Neural progenitor cell (in vitro differentiated cells): Measurements from ENCODE around the gene VWA8.

Source experiments
- EZH2 ChIP-seq: fragments of 200-600 bp; sonication (generic); IDR thresholded peaks from 2 replicates; pipeline ENCODE4 v1.6.1; 2017; ENCODE audit warnings: antibody characterized with exemption, mild to moderate bottlenecking, moderate library complexity
- EZH2phosphoT487 ChIP-seq: fragments of 200-600 bp; sonication (generic); IDR thresholded peaks from 2 replicates; pipeline ENCODE4 v1.6.1; 2017; ENCODE audit warnings: antibody characterized with exemption
- TF ChIP-seq, protein P1 (sequence below): fragments of 200-600 bp; sonication (generic); IDR thresholded peaks from 2 replicates; pipeline ENCODE4 v1.5.1; 2017; ENCODE audit warnings: antibody characterized with exemption, mild to moderate bottlenecking

DNA sequence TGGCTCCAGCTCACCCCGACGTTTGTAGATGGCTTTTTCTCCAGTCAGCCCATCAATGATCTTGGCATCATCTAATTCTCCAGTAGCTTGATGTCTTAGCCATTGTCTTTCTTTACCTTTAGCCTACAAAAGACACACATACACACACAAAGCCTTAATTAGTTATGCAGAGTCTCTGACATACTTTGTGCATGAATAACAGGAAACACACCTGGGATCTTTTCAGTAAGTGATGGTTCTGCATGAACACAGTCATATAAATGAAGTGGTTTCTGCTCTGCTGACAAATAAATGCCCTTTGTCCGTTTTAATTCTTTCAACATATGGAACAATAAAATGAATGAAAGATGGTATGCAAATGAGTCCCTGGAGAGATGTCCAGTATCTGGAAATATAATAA, 370.3 kb downstream of the VWA8 start:
- TF ChIP-seq, protein P1, sequence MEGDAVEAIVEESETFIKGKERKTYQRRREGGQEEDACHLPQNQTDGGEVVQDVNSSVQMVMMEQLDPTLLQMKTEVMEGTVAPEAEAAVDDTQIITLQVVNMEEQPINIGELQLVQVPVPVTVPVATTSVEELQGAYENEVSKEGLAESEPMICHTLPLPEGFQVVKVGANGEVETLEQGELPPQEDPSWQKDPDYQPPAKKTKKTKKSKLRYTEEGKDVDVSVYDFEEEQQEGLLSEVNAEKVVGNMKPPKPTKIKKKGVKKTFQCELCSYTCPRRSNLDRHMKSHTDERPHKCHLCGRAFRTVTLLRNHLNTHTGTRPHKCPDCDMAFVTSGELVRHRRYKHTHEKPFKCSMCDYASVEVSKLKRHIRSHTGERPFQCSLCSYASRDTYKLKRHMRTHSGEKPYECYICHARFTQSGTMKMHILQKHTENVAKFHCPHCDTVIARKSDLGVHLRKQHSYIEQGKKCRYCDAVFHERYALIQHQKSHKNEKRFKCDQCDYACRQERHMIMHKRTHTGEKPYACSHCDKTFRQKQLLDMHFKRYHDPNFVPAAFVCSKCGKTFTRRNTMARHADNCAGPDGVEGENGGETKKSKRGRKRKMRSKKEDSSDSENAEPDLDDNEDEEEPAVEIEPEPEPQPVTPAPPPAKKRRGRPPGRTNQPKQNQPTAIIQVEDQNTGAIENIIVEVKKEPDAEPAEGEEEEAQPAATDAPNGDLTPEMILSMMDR = no peak
- no peak for TF ChIP-seq EZH2
- no peak for TF ChIP-seq EZH2phosphoT487
